Measurements from ENCODE around the gene KNOP1.
"Not testable (repeated sequence)": the region's sequence is repeated elsewhere in the genome, so short reads cannot be mapped to it uniquely, and the experiment has no call there.

The KNOP1 gene

DNA sequence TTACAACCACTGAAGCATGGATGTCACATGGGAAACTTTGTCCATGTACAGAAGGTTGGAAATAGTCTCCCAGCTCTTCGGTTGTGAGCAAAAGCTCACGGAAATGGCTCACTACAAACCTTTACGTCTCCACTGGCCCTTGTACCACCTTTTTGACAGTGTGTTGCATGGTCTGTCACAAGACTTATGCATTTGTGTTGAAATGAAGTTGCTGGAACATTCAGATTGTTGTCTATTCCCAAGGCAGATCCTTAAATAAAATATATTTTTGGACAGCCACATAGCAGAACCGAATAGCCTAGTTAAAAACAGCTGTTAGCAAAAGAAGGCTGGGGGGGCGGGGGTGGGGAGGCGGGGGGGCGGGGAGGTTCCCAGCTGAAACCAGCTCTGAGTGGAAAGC, 39.2 kb downstream of the KNOP1 start:
- no peak for DNase-seq (ENCODE audit: low read depth, low spot score)
- no peak overlapping the region for H3K4me3 ChIP-seq (ENCODE audit: low read depth, low read length)
- in situ Hi-C loops (cut with HindIII; ENCODE audit: low sequenced_read_pairs), result no loop called here
- TF ChIP-seq, protein P1, sequence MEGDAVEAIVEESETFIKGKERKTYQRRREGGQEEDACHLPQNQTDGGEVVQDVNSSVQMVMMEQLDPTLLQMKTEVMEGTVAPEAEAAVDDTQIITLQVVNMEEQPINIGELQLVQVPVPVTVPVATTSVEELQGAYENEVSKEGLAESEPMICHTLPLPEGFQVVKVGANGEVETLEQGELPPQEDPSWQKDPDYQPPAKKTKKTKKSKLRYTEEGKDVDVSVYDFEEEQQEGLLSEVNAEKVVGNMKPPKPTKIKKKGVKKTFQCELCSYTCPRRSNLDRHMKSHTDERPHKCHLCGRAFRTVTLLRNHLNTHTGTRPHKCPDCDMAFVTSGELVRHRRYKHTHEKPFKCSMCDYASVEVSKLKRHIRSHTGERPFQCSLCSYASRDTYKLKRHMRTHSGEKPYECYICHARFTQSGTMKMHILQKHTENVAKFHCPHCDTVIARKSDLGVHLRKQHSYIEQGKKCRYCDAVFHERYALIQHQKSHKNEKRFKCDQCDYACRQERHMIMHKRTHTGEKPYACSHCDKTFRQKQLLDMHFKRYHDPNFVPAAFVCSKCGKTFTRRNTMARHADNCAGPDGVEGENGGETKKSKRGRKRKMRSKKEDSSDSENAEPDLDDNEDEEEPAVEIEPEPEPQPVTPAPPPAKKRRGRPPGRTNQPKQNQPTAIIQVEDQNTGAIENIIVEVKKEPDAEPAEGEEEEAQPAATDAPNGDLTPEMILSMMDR (IDR thresholded peaks at IDR 0.05; ENCODE audit: low read depth, low read length), result no peak

DNA sequence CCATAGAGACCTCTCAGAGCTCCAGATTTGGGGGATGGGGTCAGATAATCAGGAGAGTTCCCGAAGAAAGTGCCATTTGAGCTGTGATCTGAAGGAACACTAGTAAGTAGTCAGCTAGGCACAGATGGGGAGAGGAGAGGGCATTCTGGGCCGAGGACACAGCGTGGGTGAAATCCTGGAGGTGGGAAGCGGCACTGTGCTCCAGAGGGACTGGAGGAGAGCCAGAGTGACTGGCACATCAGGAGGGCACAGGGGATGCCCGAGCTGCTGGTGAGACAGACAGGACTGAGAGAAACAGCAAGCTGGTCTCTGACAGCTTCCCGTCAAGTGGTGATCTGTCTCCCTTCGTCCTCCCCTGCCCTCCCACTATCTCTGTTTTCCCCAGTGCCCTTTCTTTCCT, 40.6 kb downstream of the KNOP1 start:
- in situ Hi-C loops (cut with HindIII; ENCODE audit: low sequenced_read_pairs), result no loop called here

DNA sequence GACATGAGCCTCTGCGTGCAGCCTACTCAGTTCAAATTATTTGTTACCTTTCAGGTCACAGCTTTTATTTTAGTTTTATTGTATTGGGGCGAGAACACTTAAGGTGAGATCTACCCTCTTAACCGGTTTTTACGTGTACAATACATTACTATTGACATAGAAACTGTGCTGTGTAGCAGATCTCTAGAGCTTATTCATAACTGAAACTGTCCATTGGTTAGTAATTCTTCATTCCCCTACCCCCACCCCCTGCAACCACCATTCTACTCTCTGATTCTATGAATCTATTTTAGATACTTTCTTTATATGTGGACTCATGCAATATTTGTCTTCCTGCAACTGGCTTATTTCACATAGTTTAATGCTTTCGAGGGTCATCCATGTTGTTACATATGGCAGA, 43.5 kb downstream of the KNOP1 start:
- H3K4me3 ChIP-seq (ENCODE audit: low read depth, low read length), result no peak overlapping the region
- in situ Hi-C loops (cut with HindIII; ENCODE audit: low sequenced_read_pairs), result no loop called here
- TF ChIP-seq, protein P1 (IDR thresholded peaks at IDR 0.05; ENCODE audit: low read depth, low read length), result no peak
- no peak for DNase-seq (ENCODE audit: low read depth, low spot score)

More for the DNA sequence above, 40.6 kb downstream of the KNOP1 start:
- TF ChIP-seq, protein P1 (IDR thresholded peaks at IDR 0.05; ENCODE audit: low read depth, low read length), result no peak
- H3K4me3 ChIP-seq (ENCODE audit: low read depth, low read length), result no peak overlapping the region
- no peak for DNase-seq (ENCODE audit: low read depth, low spot score)

DNA sequence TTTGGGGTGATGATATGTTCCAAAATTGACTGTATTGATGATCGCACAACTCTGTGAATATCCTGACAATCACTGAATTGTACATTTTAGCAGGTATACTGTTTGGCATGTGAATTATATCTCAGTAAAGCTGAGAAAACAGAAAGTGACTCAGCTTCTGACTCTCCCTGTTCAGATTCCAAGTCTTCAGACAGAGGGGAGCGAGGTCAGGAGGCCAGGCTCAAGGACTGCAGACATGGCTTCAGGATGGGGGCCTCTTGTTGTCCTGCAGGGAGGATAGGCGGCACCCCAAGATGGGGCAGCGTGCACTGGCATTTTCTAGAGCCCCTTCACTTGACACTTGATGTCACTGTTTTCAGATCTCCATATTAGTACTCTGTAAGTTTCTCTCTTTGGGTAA, 45.6 kb downstream of the KNOP1 start:
- in situ Hi-C loops (cut with HindIII; ENCODE audit: low sequenced_read_pairs), result no loop called here
- DNase-seq (ENCODE audit: low read depth, low spot score), result peak; percentile 19
- TF ChIP-seq, protein P1 (IDR thresholded peaks at IDR 0.05; ENCODE audit: low read depth, low read length), result no peak
- no peak overlapping the region for H3K4me3 ChIP-seq (ENCODE audit: low read depth, low read length)

DNA sequence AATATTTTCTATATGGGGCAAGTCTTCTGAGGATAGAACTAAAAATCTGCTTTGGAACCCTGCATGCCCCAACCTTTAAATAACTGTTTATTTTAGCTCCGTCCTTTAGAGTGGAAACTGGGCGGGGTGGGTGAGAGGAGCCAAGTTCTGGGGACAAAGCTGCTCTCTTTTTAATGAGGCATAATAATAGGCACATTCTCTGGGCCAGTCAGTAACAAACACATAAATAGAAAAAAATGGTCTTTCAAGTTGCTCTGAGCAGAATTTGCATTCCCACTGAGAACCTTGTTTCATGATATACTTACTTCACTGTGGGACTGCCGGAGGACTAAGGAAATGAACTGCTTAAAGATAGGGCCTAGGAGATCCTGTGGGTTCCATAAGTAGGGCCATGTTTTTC, 51.5 kb downstream of the KNOP1 start:
- TF ChIP-seq, protein P1 (IDR thresholded peaks at IDR 0.05; ENCODE audit: low read depth, low read length), result no peak
- no peak overlapping the region for H3K4me3 ChIP-seq (ENCODE audit: low read depth, low read length)
- in situ Hi-C loops (cut with HindIII; ENCODE audit: low sequenced_read_pairs), result no loop called here
- no peak for DNase-seq (ENCODE audit: low read depth, low spot score)

DNA sequence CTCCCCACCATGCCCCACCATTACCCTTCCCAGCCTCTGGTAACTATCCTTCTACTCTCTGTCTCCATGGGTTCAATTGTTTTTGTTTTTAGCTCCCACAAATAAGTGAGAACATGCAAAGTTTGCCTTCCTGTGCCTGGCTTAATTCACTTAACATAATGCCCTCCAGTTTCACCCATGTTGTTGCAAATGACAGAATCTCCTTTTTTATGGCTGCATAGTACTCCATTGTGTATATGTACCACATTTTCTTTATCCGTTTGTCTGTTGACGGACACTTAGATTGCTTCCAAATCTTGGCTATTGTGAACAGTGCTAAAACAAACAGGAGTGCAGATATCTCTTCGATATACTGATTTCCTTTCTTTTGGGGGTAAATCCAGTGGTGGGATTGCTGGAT, 52.7 kb downstream of the KNOP1 start:
- in situ Hi-C loops (cut with HindIII; ENCODE audit: low sequenced_read_pairs); DNase-seq (ENCODE audit: low read depth, low spot score); H3K4me3 ChIP-seq (ENCODE audit: low read depth, low read length): not testable (repeated sequence)

DNA sequence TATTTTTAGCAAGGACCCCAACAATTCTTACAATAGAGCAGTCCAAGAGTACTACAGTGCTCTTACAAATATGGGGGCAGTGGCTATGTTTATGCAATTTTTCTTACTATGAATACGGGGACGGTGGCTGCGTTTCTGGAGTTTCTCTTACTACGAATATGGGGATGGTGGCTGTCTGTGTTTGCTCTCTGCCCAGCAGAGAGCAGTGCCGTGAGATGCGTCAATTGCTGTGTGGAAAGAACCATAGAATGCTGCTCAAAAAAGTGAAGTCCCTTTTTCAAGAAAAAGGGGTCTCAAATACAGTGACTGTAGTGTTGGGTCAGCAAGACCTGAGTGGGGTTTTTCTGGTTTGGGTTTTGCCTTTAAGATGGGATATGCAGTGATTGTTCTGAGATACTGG, 53.9 kb downstream of the KNOP1 start:
- TF ChIP-seq, protein P1 (IDR thresholded peaks at IDR 0.05; ENCODE audit: low read depth, low read length), result no peak
- no peak for DNase-seq (ENCODE audit: low read depth, low spot score)
- no peak overlapping the region for H3K4me3 ChIP-seq (ENCODE audit: low read depth, low read length)
- in situ Hi-C loops (cut with HindIII; ENCODE audit: low sequenced_read_pairs), result no loop called here

All from astrocyte of the spinal cord (primary cell).